Measurements from ENCODE around the gene PPP1CA. TPM values are rescaled to one million over a fixed set of nuclear protein-coding genes. Genes with fewer than 3 reads are reported as not detected.
A peak's percentile ranks its signal among the peaks of the same experiment; 100 is the strongest.

The PPP1CA gene
- polyA plus RNA-seq, 1 donor (not counting 4 experiments of a cell fraction or from before 2014, with no cell fraction given): 122 TPM

DNA sequence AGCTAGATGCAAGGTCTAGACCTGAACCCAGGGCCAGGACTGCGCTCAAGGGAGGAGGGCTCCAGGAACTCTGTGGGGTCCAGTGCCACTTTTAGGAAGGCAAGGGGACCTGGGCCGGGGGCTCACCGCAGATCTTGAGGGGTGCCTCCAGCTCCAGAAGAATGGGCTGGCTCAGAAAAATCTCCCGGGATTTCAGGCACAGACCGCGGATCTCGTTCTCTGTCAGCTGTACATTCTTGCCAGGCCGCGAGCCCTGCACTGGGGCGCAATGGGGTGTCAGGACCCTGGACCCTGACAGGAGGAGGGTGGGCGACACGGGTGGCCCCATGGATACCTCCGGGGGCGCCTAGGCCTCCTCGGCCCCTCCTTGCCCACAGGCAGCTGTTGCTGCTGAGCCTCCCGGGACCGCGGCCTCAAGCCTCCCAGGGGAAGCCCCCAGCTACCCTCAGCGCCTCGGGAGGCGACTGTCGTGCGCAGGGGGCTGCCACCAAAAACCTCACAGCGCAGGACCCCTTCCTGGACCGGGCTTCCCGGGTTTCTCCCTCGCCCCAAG, 640 bp downstream of the PPP1CA start:
- dilution Hi-C loops (cut with MboI; ENCODE audit: extremely low pct_ligation_motif_present, low sequenced_read_pairs): no loop called here
- no peaks in the 10 kb centered on the region for H3K27me3 ChIP-seq (ENCODE audit: control insufficient read depth, extremely low read depth, insufficient read depth, low read length)
- H3K4me2 ChIP-seq (ENCODE audit: control insufficient read depth, extremely low read depth, insufficient read depth, low read depth, low read length): peak overlapping the region; percentile 95
- DNase-seq (ENCODE audit: low read depth, low spot score) (no peak), FAIRE-seq (no peak)
- no peaks in the 10 kb centered on the region for H3K9me1 ChIP-seq (ENCODE audit: control insufficient read depth, extremely low read depth, insufficient read depth, low read length)
- peaks cover 18% of the 10 kb centered on the region for H3K79me2 ChIP-seq (ENCODE audit: control insufficient read depth, insufficient read depth, low read length)
- H3K9me3 ChIP-seq (ENCODE audit: control insufficient read depth, low read depth, low read length): no peaks in the 10 kb centered on the region
- TF ChIP-seq, protein P1, sequence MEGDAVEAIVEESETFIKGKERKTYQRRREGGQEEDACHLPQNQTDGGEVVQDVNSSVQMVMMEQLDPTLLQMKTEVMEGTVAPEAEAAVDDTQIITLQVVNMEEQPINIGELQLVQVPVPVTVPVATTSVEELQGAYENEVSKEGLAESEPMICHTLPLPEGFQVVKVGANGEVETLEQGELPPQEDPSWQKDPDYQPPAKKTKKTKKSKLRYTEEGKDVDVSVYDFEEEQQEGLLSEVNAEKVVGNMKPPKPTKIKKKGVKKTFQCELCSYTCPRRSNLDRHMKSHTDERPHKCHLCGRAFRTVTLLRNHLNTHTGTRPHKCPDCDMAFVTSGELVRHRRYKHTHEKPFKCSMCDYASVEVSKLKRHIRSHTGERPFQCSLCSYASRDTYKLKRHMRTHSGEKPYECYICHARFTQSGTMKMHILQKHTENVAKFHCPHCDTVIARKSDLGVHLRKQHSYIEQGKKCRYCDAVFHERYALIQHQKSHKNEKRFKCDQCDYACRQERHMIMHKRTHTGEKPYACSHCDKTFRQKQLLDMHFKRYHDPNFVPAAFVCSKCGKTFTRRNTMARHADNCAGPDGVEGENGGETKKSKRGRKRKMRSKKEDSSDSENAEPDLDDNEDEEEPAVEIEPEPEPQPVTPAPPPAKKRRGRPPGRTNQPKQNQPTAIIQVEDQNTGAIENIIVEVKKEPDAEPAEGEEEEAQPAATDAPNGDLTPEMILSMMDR (optimal IDR thresholded peaks at IDR 0.05 in 1 of 3, IDR thresholded peaks at IDR 0.05 in 1 of 3, conservative IDR thresholded peaks at IDR 0.05 in 1 of 3; ENCODE audit: extremely low read depth in 1 of 3, insufficient read depth in 2 of 3, low read length in 3 of 3): no peak
- no peak for TF ChIP-seq EZH2 (IDR thresholded peaks at IDR 0.05; ENCODE audit: low read length)
- peak overlapping the region; percentile 66 for H3K27ac ChIP-seq (ENCODE audit: control insufficient read depth, insufficient read depth, low read length)
- no peak overlapping the region for H2AFZ ChIP-seq (ENCODE audit: control insufficient read depth, low read length)
- H4K20me1 ChIP-seq (ENCODE audit: control insufficient read depth, extremely low read depth, insufficient read depth, low read length): no peaks in the 10 kb centered on the region
- H3K4me1 ChIP-seq (ENCODE audit: control insufficient read depth, extremely low read depth, insufficient read depth, low read length): peaks cover 12% of the 10 kb centered on the region
- peak overlapping the region; percentile 90 for H3K9ac ChIP-seq (ENCODE audit: control insufficient read depth, extremely low read depth, insufficient read depth, low read length)
- H3K36me3 ChIP-seq (ENCODE audit: control insufficient read depth in 2 of 2, extremely low read depth in 1 of 2, insufficient read depth in 2 of 2, low read length in 2 of 2): peaks cover 21 to 25% of the 10 kb centered on the region in 2 experiments
- peak overlapping the region; percentile 74 to 99 (median 82) for H3K4me3 ChIP-seq (ENCODE audit: control insufficient read depth in 2 of 3, extremely low read depth in 1 of 3, insufficient read depth in 2 of 3, low read depth in 1 of 3, low read length in 3 of 3)

DNA sequence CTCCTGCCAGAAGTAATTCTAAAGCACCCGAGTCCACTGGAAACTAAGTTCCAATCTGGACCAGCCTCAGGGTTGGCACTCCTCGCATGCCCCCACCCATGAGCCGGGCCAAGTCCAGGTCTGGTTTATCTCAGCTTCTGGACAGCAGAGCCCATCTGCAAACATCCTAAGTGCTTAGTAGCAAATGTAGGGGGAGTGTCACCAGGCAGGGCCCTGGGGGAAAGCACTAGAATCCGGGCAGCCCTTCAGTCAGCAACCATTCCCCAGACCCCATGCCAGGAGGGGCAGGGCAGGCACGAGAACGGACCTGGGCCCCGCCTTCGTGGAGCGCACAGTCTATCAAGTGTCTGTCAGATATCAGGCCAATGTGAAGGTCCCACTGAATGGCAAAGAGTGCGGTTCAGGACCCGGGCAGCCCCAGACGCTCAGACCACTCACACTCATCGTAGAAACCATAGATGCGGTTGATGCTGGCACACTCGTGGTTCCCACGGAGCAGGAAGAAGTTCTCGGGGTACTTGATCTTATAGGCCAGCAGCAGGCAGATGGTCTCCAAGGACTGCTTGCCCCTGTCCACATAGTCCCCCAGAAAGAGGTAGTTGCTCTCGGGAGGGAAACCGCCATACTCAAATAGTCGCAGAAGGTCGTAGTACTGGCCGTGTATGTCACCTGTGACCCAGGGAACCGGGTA, 1.3 kb downstream of the PPP1CA start:
- Histone ChIP-seq H3K9ac (ENCODE audit: control insufficient read depth, extremely low read depth, insufficient read depth, low read length) (peak overlapping the region; percentile 90), H2AFZ (ENCODE audit: control insufficient read depth, low read length) (no peak overlapping the region), H3K9me1 (ENCODE audit: control insufficient read depth, extremely low read depth, insufficient read depth, low read length) (no peaks in the 10 kb centered on the region), H3K27me3 (ENCODE audit: control insufficient read depth, extremely low read depth, insufficient read depth, low read length) (no peaks in the 10 kb centered on the region), H3K4me3 (ENCODE audit: control insufficient read depth in 2 of 3, extremely low read depth in 1 of 3, insufficient read depth in 2 of 3, low read depth in 1 of 3, low read length in 3 of 3) (peak overlapping the region; percentile 74 to 99 (median 82)), H3K27ac (ENCODE audit: control insufficient read depth, insufficient read depth, low read length) (peak overlapping the region; percentile 66), H3K4me2 (ENCODE audit: control insufficient read depth, extremely low read depth, insufficient read depth, low read depth, low read length) (peak overlapping the region; percentile 95), H3K36me3 (ENCODE audit: control insufficient read depth in 2 of 2, extremely low read depth in 1 of 2, insufficient read depth in 2 of 2, low read length in 2 of 2) (peaks cover 23 to 30% of the 10 kb centered on the region in 2 experiments), H3K79me2 (ENCODE audit: control insufficient read depth, insufficient read depth, low read length) (peaks cover 18% of the 10 kb centered on the region), H4K20me1 (ENCODE audit: control insufficient read depth, extremely low read depth, insufficient read depth, low read length) (no peaks in the 10 kb centered on the region), H3K9me3 (ENCODE audit: control insufficient read depth, low read depth, low read length) (no peaks in the 10 kb centered on the region), H3K4me1 (ENCODE audit: control insufficient read depth, extremely low read depth, insufficient read depth, low read length) (peaks cover 12% of the 10 kb centered on the region)
- no peak for FAIRE-seq
- TF ChIP-seq, protein P1 (optimal IDR thresholded peaks at IDR 0.05 in 1 of 3, IDR thresholded peaks at IDR 0.05 in 1 of 3, conservative IDR thresholded peaks at IDR 0.05 in 1 of 3; ENCODE audit: extremely low read depth in 1 of 3, insufficient read depth in 2 of 3, low read length in 3 of 3): no peak
- no peak for TF ChIP-seq EZH2 (IDR thresholded peaks at IDR 0.05; ENCODE audit: low read length)
- no peak for DNase-seq (ENCODE audit: low read depth, low spot score)
- dilution Hi-C loops (cut with MboI; ENCODE audit: extremely low pct_ligation_motif_present, low sequenced_read_pairs): no loop called here

All from keratinocyte (primary cell).